Hematopoietic multipotent progenitor cell treated with erythropoietin and hydrocortisone succinate and interleukin-3 and kit ligand, for 17 days (in vitro differentiated cells): ENCODE results near the gene NCOA4.
"Not testable (repeated sequence)": the region's sequence is repeated elsewhere in the genome, so short reads cannot be mapped to it uniquely, and the experiment has no call there.

Experiments used
- DNase-seq: peaks from one replicate; pipeline ENCODE4 v3.0.0-alpha.2; 2015; ENCODE audit warnings: low spot score

The NCOA4 gene

DNA sequence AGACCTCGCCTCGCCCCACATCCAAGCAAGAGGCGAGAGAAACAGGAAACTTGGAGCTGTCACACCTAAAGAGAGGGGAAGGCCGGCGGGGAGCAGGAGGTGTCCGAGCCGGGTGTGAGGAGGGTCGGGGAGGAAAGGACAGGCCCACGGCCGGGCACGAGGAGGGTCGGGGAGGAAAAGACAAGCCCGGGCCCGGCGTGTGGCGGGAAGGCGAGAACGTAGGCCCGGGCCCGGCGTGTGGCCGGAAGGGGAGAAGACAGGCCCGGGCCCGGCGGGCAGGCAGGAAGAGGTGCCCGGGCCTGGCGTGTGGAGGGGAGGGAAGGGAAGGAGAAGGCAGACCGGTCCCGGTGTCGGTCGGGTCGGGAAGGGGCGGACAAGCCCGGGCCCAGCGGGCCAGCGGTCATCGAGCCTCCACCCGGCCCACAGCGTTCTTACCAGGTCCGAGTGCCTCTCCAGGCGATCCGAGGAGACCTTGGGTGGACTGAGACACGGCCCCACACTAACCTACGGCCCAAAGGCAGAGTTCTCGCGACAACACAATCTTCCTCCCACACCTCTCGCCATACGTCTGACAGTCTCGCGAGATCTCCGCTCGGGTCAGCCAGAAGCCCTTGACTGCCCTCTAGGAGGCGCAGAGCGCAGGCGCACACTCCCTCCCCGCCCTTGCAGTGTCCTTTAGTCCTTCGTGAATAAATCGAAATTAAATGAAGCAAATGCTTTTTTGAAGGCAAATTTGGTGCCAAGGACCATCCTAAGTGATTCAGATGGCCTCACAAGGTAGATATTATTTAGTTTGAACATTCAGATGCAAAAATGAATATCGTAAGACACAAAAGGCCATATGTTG is at the start of gene NCOA4:
Gene NCOA4 (minus strand): TSS at position 533 of the 847 bp plus-strand sequence. CDS start 13,943 bp downstream, outside the sequence.
- DNase-seq = peak; percentile 99

GRCh38 chr10:46079831-46080585 is 49.6 kb upstream of the NCOA4 start:
- no peak for DNase-seq

- no peak for DNase-seq
These were observed 47.4 kb upstream of the NCOA4 start for GRCh38 chr10:46077731-46078413.

DNA sequence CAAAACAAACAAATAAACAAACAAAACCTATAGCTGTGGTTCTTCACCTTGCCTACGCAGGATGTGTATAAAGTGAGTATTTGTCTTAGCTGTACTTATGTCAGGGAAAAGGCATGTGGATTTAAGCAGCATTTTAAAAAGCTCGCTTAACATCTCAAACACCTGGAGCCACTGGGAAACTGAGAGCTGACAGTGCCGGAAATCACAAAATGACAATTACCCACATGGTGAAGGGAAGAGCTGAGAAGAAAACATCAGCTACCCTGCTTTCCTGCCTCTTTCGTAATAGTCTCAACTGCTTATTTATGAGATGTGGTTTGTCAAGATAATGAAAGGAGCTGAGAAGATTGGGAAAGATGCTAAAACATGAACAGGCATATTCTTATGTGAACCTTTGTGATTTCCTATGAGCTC is 46.7 kb upstream of the NCOA4 start:
- DNase-seq = no peak

- DNase-seq = no peak
These were observed 45.4 kb upstream of the NCOA4 start for GRCh38 chr10:46075869-46076268.

GRCh38 chr10:46074196-46074946 is 43.9 kb upstream of the NCOA4 start:
- no peak for DNase-seq

DNA sequence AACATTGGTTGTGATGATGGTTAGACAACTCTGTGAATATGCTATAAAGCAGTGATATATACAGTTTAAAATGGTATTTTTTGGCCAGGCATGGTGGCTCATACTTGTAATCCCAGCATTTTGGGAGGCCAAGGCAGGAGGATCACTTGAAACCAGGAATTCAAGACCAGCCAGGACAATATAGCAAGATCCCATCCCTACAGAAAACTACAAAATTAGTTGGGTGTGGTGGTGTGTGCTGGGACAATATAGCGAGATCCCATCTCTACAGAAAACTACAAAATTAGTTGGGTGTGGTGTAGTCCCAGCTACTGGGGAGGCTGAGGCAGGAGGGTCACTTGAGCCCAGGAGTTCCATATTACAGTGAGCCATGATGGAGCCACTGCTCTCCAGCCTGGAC is 43.1 kb upstream of the NCOA4 start:
- no peak for DNase-seq

DNA sequence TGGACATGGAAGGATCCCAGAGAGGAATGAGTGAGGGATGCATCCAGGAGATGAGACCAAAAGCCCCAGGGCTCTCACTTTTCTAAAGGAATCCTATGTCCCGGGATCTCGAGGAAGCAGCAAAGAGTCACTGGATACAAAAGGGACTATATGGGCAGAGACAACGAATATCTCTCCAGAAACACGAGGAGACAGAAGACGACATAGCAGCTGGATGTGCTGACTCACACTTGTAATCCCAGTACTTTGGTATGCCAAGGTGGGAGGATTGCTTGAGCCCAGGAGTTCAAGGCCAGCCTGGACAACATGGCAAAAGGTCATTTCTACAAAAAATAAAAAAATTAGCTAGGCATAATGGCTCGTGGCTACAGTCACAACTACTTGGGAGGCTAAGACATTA is 40.3 kb upstream of the NCOA4 start:
- no peak for DNase-seq

- DNase-seq = no peak
These were observed 39.5 kb upstream of the NCOA4 start for GRCh38 chr10:46069771-46070463.

- DNase-seq = no peak
These were observed 38.5 kb upstream of the NCOA4 start for GRCh38 chr10:46068905-46069304.

DNA sequence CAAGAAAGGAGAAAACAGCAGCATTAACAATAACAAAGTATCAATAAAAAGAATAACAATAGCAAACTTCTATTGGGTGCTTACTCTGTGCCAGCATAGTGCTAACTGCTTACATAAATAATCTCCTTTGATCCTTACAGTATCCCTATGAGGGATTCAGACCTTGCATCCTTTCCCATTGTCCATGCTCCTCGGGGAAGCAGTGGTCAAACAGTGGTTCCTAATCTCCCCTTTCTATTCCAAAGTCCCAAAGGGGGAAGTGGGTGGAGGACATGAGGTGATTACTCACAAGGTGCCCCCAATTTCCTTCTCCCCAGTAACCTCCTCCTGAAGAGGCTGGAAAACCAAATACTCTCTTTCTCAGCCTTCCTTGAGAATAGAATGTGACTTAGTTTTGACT is 37.7 kb upstream of the NCOA4 start:
- DNase-seq = no peak

DNA sequence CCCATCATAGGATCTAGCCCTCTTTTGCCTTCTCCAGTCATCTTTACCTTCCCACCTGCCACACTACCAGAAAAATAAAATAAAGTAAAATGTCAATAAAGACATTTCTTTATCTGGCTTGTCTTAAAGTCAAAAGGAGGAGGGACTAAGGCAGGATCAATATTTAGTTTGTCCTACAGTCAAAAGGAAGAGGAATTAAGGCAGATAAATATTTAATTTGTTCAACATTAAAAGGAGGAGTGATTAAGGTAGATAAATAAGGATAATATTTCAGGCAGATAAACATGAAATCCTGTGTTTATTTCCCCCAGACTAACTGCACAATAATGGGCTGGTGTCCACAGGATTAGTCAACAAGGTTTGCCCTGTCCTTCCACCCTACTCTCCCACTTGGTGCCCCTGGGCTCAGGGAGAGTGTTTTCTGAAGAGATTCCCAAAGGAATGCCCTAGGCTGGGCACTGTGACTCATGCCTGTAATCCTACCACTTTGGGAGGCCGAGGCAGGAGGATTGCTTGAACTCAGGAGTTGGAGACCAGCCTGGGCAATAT is 33.9 kb upstream of the NCOA4 start:
- DNase-seq = no peak

- no peak for DNase-seq
These were observed 32.5 kb upstream of the NCOA4 start for GRCh38 chr10:46062723-46063428.

DNA sequence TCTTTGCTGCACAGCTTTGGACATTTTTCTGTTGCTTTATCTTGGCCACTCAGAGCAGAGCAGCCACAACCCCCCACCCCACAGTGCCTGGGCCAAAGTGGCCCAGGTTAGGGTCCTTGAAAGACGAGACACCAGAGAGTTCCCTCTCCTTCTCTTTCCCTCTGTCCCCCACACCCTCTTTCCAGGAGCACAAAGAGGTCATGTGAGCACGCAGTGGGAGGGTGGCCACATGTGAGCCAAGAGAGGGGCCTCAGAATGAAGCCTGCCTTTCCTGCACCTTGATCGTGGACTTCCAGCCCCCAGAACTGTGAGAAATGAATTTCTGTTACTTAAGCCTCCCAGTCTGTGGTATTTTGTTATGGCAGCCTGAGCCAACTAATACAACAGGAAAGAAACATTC is 30.3 kb upstream of the NCOA4 start:
- no peak for DNase-seq

DNA sequence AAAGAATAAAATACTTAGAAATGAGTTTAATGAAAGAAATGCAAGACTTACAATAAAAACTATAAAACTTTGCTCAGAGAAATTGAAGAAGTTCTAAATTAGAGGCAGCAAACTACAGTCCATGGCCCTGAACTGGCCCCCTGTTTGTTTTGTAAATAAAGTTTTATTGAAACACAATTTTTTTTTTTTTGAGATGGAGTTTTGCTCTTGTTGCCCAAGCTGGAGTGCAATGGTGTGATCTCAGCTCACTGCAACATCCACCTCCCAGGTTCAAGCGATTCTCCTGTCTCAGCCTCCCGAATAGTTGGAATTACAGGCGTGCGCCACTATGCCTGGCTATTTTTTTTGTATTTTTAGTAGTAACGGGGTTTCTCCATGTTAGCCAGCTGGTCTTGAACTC is 27.5 kb upstream of the NCOA4 start:
- DNase-seq = not testable (repeated sequence)

GRCh38 chr10:46057038-46057437 is 26.6 kb upstream of the NCOA4 start:
- no peak for DNase-seq

DNA sequence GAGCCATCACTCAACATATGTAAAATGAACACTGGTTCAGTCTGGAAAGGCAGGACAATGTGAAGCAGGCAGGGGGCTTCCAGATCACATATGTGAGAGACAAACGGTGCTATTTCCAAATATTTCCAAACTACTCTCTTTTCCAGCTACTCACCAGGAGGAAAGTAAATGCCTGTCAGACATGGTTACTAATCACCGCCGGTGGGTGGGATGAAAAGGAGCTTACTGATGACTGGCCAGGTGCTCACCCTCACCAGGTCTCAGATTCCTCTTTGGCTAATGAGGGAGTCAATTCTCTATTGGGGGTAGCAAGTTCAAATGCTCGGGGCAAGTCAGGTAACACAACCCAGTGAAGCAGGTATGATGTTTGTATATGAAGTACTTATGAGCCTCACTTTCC is 25.3 kb upstream of the NCOA4 start:
- DNase-seq = no peak

GRCh38 chr10:46053534-46054434 is 23.4 kb upstream of the NCOA4 start:
- no peak for DNase-seq

DNA sequence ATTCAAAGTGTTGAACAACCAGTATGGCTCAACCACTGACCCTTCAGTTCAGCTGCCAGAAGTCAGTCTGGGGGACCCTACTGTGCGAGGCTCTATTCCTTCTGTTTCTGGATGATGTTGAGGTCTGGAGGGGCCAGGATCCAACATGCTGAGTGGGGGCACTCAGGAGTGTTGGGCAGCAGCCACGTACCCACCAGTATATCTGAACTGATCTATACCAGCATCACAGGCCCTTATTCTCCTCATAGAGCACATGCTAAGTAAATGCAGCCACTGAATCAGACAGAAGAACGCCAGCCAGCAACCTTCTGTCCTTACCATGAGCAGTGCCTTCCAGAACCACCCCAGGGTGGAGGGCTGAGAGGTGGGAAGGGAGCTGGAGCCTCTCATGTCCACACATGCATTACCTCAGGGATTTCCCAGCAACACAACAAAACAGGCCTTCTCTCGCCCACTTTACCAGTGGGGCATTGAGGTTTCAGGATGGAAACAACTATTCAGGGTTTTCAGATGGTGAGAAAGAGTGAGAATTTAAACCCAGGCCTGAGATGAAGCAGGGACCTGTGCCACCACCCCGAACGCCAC is 22.5 kb upstream of the NCOA4 start:
- DNase-seq = no peak
